ENCODE measurements around the gene WDR64. TPM values are rescaled to one million over a fixed set of nuclear protein-coding genes. Genes with fewer than 3 reads are reported as not detected.
"Not testable (repeated sequence)": the region's sequence is repeated elsewhere in the genome, so short reads cannot be mapped to it uniquely, and the experiment has no call there.

WDR64 gene
- total RNA-seq, 2 donors from 2014 or later: 0.12 TPM; not detected in 1

- Mint-ChIP-seq H3K27me3 (ENCODE audit: low read depth) (peaks cover 7% of the 10 kb centered on the region), H3K36me3 (ENCODE audit: insufficient read depth in 2 of 2) (no peaks in the 10 kb centered on the region), H3K27ac (no peak overlapping the region), H3K9me3 (no peaks in the 10 kb centered on the region), H3K4me3 (no peak overlapping the region), H3K4me1 (ENCODE audit: low read depth) (no peaks in the 10 kb centered on the region)
- ATAC-seq (replicated peaks in 1 of 2) (no peak), DNase-seq (no peak)
Measured at GRCh38 chr1:241819340-241819866, 167.3 kb downstream of the WDR64 start.

- no peaks in the 10 kb centered on the region for H3K4me1 Mint-ChIP-seq (ENCODE audit: low read depth)
- ATAC-seq (replicated peaks in 1 of 2) (no peak), DNase-seq (no peak)
- no peaks in the 10 kb centered on the region for H3K9me3 Mint-ChIP-seq
- H3K27ac Mint-ChIP-seq: no peak overlapping the region
- H3K4me3 Mint-ChIP-seq: no peak overlapping the region
- no peaks in the 10 kb centered on the region for H3K36me3 Mint-ChIP-seq (ENCODE audit: insufficient read depth in 2 of 2)
- H3K27me3 Mint-ChIP-seq (ENCODE audit: low read depth): peaks cover 7% of the 10 kb centered on the region
Measured at GRCh38 chr1:241821363-241821762, 169.3 kb downstream of the WDR64 start.

GRCh38 chr1:241822846-241823245 lies 170.8 kb downstream of the WDR64 start:
- no peaks in the 10 kb centered on the region for H3K4me1 Mint-ChIP-seq (ENCODE audit: low read depth)

GRCh38 chr1:241823925-241824324 lies 171.8 kb downstream of the WDR64 start:
- DNase-seq (no peak), ATAC-seq (replicated peaks in 1 of 2) (no peak)
- no peak overlapping the region for H3K27ac Mint-ChIP-seq
- H3K9me3 Mint-ChIP-seq: no peaks in the 10 kb centered on the region
- H3K4me1 Mint-ChIP-seq (ENCODE audit: low read depth): no peaks in the 10 kb centered on the region
- H3K4me3 Mint-ChIP-seq: no peak overlapping the region
- H3K27me3 Mint-ChIP-seq (ENCODE audit: low read depth): no peaks in the 10 kb centered on the region
- no peaks in the 10 kb centered on the region for H3K36me3 Mint-ChIP-seq (ENCODE audit: insufficient read depth in 2 of 2)

More at GRCh38 chr1:241822846-241823245, 170.8 kb downstream of the WDR64 start:
- no peak for ATAC-seq (replicated peaks in 1 of 2)
- no peaks in the 10 kb centered on the region for H3K36me3 Mint-ChIP-seq (ENCODE audit: insufficient read depth in 2 of 2)
- peaks cover under 1% of the 10 kb centered on the region for H3K27me3 Mint-ChIP-seq (ENCODE audit: low read depth)
- DNase-seq: no peak
- H3K27ac Mint-ChIP-seq: no peak overlapping the region
- no peak overlapping the region for H3K4me3 Mint-ChIP-seq
- H3K9me3 Mint-ChIP-seq: no peaks in the 10 kb centered on the region

GRCh38 chr1:241825581-241825980 lies 173.5 kb downstream of the WDR64 start:
- DNase-seq (no peak), ATAC-seq (replicated peaks in 1 of 2) (no peak)
- H3K4me1 Mint-ChIP-seq (ENCODE audit: low read depth): no peaks in the 10 kb centered on the region
- H3K9me3 Mint-ChIP-seq: no peaks in the 10 kb centered on the region
- no peak overlapping the region for H3K4me3 Mint-ChIP-seq
- H3K27ac Mint-ChIP-seq: no peak overlapping the region
- no peaks in the 10 kb centered on the region for H3K36me3 Mint-ChIP-seq (ENCODE audit: insufficient read depth in 2 of 2)
- H3K27me3 Mint-ChIP-seq (ENCODE audit: low read depth): no peaks in the 10 kb centered on the region

- not testable (repeated sequence) for H3K27ac Mint-ChIP-seq
Measured at GRCh38 chr1:241826613-241827012, 174.5 kb downstream of the WDR64 start.

DNA sequence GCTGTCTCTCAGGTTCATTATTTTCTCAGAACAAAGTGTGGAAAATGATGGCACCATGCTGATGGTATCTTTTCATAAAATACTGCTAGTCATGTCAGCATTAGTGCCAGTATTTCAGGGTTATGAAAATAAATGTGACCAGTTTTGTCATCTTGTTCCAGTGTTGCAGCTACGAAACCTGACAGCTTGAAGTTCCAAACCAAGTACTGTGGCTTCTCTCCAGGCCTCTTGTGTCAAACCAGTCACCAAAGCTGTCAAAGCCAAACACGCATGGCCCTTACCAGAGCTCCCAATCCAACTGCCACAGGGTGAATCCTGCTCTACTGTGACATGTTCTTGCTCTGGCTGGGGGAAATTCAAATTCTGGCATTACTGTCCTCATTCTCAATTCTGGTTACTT lies 175.2 kb downstream of the WDR64 start:
- no peak overlapping the region for H3K27ac Mint-ChIP-seq
- DNase-seq: no peak
- peaks cover 8% of the 10 kb centered on the region for H3K27me3 Mint-ChIP-seq (ENCODE audit: low read depth)
- ATAC-seq (replicated peaks in 1 of 2): no peak
- H3K4me3 Mint-ChIP-seq: no peak overlapping the region
- H3K36me3 Mint-ChIP-seq (ENCODE audit: insufficient read depth in 2 of 2): no peaks in the 10 kb centered on the region
- H3K9me3 Mint-ChIP-seq: no peaks in the 10 kb centered on the region
- H3K4me1 Mint-ChIP-seq (ENCODE audit: low read depth): no peaks in the 10 kb centered on the region

More at GRCh38 chr1:241826613-241827012, 174.5 kb downstream of the WDR64 start:
- not testable (repeated sequence) for H3K36me3 Mint-ChIP-seq (ENCODE audit: insufficient read depth in 2 of 2); DNase-seq; ATAC-seq (replicated peaks in 1 of 2); H3K27me3 Mint-ChIP-seq (ENCODE audit: low read depth); H3K9me3 Mint-ChIP-seq; H3K4me3 Mint-ChIP-seq; H3K4me1 Mint-ChIP-seq (ENCODE audit: low read depth)

GRCh38 chr1:241828463-241829021 lies 176.5 kb downstream of the WDR64 start:
- no peak overlapping the region for H3K4me3 Mint-ChIP-seq
- ATAC-seq (replicated peaks in 1 of 2): no peak
- DNase-seq: no peak
- no peak overlapping the region for H3K27ac Mint-ChIP-seq
- H3K27me3 Mint-ChIP-seq (ENCODE audit: low read depth): peaks cover 15% of the 10 kb centered on the region
- no peaks in the 10 kb centered on the region for H3K36me3 Mint-ChIP-seq (ENCODE audit: insufficient read depth in 2 of 2)
- H3K9me3 Mint-ChIP-seq: no peaks in the 10 kb centered on the region
- H3K4me1 Mint-ChIP-seq (ENCODE audit: low read depth): no peaks in the 10 kb centered on the region

GRCh38 chr1:241829468-241829867 lies 177.4 kb downstream of the WDR64 start:
- ATAC-seq (replicated peaks in 1 of 2) (no peak), DNase-seq (no peak)
- no peaks in the 10 kb centered on the region for H3K36me3 Mint-ChIP-seq (ENCODE audit: insufficient read depth in 2 of 2)
- H3K27ac Mint-ChIP-seq: no peak overlapping the region
- H3K4me1 Mint-ChIP-seq (ENCODE audit: low read depth): no peaks in the 10 kb centered on the region
- no peaks in the 10 kb centered on the region for H3K9me3 Mint-ChIP-seq
- peaks cover 15% of the 10 kb centered on the region for H3K27me3 Mint-ChIP-seq (ENCODE audit: low read depth)
- H3K4me3 Mint-ChIP-seq: no peak overlapping the region

- ATAC-seq (replicated peaks in 1 of 2): no peak
- Mint-ChIP-seq H3K27me3 (ENCODE audit: low read depth) (peaks cover 23% of the 10 kb centered on the region), H3K4me3 (no peak overlapping the region), H3K36me3 (ENCODE audit: insufficient read depth in 2 of 2) (no peaks in the 10 kb centered on the region), H3K27ac (no peak overlapping the region), H3K4me1 (ENCODE audit: low read depth) (peaks cover 7% of the 10 kb centered on the region), H3K9me3 (no peaks in the 10 kb centered on the region)
- no peak for DNase-seq
Measured at GRCh38 chr1:241834733-241835377, 182.8 kb downstream of the WDR64 start.

- no peak for DNase-seq
- Mint-ChIP-seq H3K27me3 (ENCODE audit: low read depth) (peaks cover 25% of the 10 kb centered on the region), H3K9me3 (no peaks in the 10 kb centered on the region), H3K4me1 (ENCODE audit: low read depth) (peaks cover 10% of the 10 kb centered on the region), H3K4me3 (no peak overlapping the region), H3K36me3 (ENCODE audit: insufficient read depth in 2 of 2) (no peaks in the 10 kb centered on the region), H3K27ac (no peak overlapping the region)
- ATAC-seq (replicated peaks in 1 of 2): no peak
Measured at GRCh38 chr1:241836941-241837340, 184.9 kb downstream of the WDR64 start.

- peaks cover 10% of the 10 kb centered on the region for H3K4me1 Mint-ChIP-seq (ENCODE audit: low read depth)
Measured at GRCh38 chr1:241837416-241837815, 185.3 kb downstream of the WDR64 start.

DNA sequence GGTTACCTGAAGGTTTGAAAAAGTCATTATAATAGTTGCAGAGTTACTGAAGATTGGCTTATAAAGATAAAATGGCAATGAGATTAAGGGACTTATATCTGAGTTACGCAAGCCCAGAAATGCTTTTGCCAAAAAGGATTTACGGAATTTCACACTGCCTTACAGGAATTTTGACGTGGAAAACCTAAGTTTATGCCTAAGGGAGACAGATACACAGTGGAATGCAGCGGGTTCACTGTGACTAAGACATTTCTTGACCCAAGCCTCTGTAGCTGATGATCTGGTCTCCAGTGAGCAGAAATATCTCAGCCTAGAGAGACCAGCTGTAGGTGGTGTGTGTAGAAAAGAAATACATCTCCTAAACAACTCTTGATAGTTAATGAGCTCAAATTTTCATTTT lies 185.8 kb downstream of the WDR64 start:
- ATAC-seq (replicated peaks in 1 of 2) (no peak), DNase-seq (no peak)
- H3K27ac Mint-ChIP-seq: no peak overlapping the region
- no peak overlapping the region for H3K4me3 Mint-ChIP-seq
- no peaks in the 10 kb centered on the region for H3K36me3 Mint-ChIP-seq (ENCODE audit: insufficient read depth in 2 of 2)
- peaks cover 25% of the 10 kb centered on the region for H3K27me3 Mint-ChIP-seq (ENCODE audit: low read depth)
- H3K4me1 Mint-ChIP-seq (ENCODE audit: low read depth): peaks cover 10% of the 10 kb centered on the region
- H3K9me3 Mint-ChIP-seq: no peaks in the 10 kb centered on the region

More at GRCh38 chr1:241837416-241837815, 185.3 kb downstream of the WDR64 start:
- Mint-ChIP-seq H3K4me3 (no peak overlapping the region), H3K27me3 (ENCODE audit: low read depth) (peaks cover 24% of the 10 kb centered on the region), H3K9me3 (no peaks in the 10 kb centered on the region), H3K27ac (no peak overlapping the region), H3K36me3 (ENCODE audit: insufficient read depth in 2 of 2) (no peaks in the 10 kb centered on the region)
- no peak for DNase-seq
- ATAC-seq (replicated peaks in 1 of 2): no peak

DNA sequence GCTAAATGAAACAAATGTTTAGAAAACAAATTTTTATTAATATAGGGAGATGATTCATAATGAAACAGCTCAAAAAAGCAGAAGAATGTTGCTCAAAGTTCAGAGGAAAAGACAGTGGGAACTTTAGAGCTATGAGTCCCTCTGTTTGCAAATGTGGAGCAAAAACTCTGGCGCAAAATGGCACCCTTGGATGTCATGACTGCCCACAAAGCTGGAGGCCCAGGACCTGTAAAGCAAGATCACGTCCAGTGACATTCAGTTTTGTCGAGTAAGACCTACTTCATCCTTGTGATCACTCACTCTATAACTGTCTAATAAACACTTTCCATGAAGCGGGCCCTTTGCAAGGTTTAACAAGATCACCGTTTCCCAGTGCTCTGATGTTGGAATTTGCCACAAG lies 186.8 kb downstream of the WDR64 start:
- peaks cover 23% of the 10 kb centered on the region for H3K27me3 Mint-ChIP-seq (ENCODE audit: low read depth)

More for the DNA sequence above, 186.8 kb downstream of the WDR64 start:
- Mint-ChIP-seq H3K4me1 (ENCODE audit: low read depth) (peaks cover 10% of the 10 kb centered on the region), H3K4me3 (no peak overlapping the region), H3K36me3 (ENCODE audit: insufficient read depth in 2 of 2) (no peaks in the 10 kb centered on the region), H3K9me3 (no peaks in the 10 kb centered on the region), H3K27ac (no peak overlapping the region)
- ATAC-seq (replicated peaks in 1 of 2) (no peak), DNase-seq (no peak)
